ENCODE data around the gene PKN2. TPM values are rescaled to one million over a fixed set of nuclear protein-coding genes. Genes with fewer than 3 reads are reported as not detected.
"Not testable (repeated sequence)": the region's sequence is repeated elsewhere in the genome, so short reads cannot be mapped to it uniquely, and the experiment has no call there.

The PKN2 gene
- total and polyA plus RNA-seq, 3 donors from 2014 or later, result 12.0 to 46.5 (median 43.9) TPM

DNA sequence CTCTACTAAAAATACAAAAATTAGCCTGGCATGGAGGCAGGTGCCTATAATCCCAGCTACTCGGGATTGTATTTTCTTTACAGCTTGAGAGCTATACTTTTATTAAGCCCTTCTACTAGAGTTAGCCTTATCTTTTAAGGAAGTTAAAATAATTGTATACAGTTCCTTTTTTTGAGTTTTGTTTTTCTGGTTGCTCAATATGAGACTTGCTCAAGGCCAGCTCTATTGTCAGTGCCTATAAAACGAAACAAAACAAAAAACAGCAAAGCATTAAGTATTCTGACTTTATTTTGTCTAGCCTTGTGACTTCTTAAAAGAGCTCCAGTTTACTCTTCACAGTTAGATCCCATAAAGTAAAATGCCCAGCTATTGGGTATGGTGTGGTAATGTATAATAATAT lies 17.2 kb downstream of the PKN2 start:
- Histone ChIP-seq H3K36me3 (ENCODE audit: low read depth, missing control alignments) (no peaks in the 10 kb centered on the region), H3K4me3 (no peak overlapping the region), H3K9me3 (no peaks in the 10 kb centered on the region), H3K4me1 (peaks cover 22% of the 10 kb centered on the region), H3K27ac (peak overlapping the region in 1 of 2 donors; percentile 25), H3K27me3 (no peaks in the 10 kb centered on the region)
- TF ChIP-seq POLR2A (IDR thresholded peaks at IDR 0.05), result no peak
- TF ChIP-seq, protein P1, sequence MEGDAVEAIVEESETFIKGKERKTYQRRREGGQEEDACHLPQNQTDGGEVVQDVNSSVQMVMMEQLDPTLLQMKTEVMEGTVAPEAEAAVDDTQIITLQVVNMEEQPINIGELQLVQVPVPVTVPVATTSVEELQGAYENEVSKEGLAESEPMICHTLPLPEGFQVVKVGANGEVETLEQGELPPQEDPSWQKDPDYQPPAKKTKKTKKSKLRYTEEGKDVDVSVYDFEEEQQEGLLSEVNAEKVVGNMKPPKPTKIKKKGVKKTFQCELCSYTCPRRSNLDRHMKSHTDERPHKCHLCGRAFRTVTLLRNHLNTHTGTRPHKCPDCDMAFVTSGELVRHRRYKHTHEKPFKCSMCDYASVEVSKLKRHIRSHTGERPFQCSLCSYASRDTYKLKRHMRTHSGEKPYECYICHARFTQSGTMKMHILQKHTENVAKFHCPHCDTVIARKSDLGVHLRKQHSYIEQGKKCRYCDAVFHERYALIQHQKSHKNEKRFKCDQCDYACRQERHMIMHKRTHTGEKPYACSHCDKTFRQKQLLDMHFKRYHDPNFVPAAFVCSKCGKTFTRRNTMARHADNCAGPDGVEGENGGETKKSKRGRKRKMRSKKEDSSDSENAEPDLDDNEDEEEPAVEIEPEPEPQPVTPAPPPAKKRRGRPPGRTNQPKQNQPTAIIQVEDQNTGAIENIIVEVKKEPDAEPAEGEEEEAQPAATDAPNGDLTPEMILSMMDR (IDR thresholded peaks at IDR 0.05), result no peak
- no peak for DNase-seq
- 28 to 55% methylated on average over 2 of the region's 2 CpGs for WGBS, 2 donors
- intact Hi-C loops (cut with DNase I; ENCODE audit: low total_unique reads), result no loop called here

DNA sequence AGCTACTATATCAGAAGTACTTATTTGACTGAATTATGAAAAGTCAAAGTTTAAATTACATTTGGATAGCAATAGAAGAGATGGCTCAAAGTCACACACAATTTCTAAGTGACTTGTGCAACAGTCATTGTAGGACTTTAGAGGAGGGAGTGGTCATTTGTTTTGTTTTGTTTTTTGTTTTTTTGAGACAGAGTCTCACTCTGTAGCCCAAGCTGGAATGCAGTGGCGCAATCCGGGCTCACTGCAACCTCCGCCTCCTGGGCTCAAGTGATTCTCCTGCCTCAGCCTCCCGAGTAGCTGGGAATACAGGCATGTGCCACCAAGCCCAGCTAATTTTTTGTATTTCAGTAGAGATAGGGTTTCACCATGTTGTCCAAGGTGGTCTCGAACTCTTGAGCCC lies 17.7 kb downstream of the PKN2 start:
- H3K27me3 ChIP-seq; intact Hi-C loops (cut with DNase I; ENCODE audit: low total_unique reads); H3K9me3 ChIP-seq; H3K4me3 ChIP-seq; DNase-seq; H3K36me3 ChIP-seq (ENCODE audit: low read depth, missing control alignments): not testable (repeated sequence)
- peaks cover 22% of the 10 kb centered on the region for H3K4me1 ChIP-seq
- H3K27ac ChIP-seq, result peak overlapping the region in 1 of 2 donors; percentile 12
- 70 to 78% methylated on average over 5 of the region's 5 CpGs for WGBS, 2 donors

DNA sequence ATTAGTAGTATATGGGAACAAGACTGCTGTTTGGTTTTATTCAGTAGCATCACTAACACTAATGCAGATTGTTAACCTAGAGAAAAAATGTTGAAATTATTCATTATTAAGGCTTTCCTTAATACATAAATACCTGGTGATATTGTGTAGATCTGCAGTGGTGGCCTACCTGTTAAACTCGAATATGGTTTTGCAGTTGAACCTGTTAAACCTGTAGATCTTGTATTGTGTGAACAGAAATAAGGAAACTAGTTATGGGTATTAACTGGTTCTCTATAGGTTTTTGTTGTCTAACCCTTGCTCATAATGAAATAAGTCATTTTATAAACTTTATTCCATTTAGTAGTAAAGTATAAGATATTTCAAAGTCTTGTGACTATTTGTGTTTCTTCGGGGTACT lies 23.9 kb downstream of the PKN2 start:
- intact Hi-C loops (cut with DNase I; ENCODE audit: low total_unique reads), result no loop called here
- no peak for TF ChIP-seq POLR2A (IDR thresholded peaks at IDR 0.05)
- TF ChIP-seq, protein P1 (IDR thresholded peaks at IDR 0.05), result no peak
- no peak for DNase-seq
- Histone ChIP-seq H3K27me3 (no peaks in the 10 kb centered on the region), H3K9me3 (no peaks in the 10 kb centered on the region), H3K4me1 (peaks cover 4% of the 10 kb centered on the region), H3K4me3 (no peak overlapping the region), H3K27ac (no peak overlapping the region), H3K36me3 (ENCODE audit: low read depth, missing control alignments) (no peaks in the 10 kb centered on the region)
- WGBS, 2 donors, result 96 to 97% methylated on average over 2 of the region's 2 CpGs

DNA sequence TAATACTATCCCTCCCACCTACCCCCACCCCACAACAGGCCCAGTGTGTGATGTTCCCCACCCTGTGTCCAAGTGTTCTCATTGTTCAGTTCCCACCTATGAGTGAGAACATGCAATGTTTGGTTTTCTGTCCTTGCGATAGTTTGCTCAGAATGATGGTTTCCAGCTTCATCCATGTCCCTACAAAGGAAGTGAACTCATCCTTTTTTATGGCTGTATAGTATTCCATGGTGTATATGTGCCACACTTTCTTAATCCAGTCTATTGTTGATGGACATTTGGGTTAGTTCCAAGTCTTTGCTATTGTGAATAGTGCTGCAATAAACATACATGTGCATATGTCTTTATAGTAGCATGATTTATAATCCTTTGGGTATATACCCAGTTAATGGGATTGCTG lies 28.8 kb downstream of the PKN2 start:
- H3K27ac ChIP-seq; H3K27me3 ChIP-seq; H3K36me3 ChIP-seq (ENCODE audit: low read depth, missing control alignments); DNase-seq; H3K4me1 ChIP-seq; intact Hi-C loops (cut with DNase I; ENCODE audit: low total_unique reads); H3K4me3 ChIP-seq; H3K9me3 ChIP-seq: not testable (repeated sequence)
- 94 to 100% methylated on average over 1 of the region's 1 CpG for WGBS, 2 donors

DNA sequence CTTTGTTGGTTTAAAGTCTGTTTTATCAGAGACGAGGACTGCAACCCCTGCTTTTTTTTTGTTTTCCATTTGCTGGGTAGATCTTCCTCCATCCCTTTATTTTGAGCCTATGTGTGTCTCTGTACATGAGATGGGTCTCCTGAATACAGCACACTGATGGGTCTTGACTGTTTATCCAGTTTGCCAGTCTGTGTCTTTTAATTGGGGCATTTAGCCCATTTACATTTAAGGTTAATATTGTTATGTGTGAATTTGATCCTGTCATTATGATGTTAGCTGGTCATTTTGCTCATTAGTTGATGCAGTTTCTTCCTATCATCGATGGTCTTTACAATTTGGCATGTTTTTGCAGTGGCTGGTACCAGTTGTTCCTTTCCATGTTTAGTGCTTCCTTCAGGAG lies 32.5 kb downstream of the PKN2 start:
- DNase-seq; H3K4me3 ChIP-seq; H3K27ac ChIP-seq; H3K27me3 ChIP-seq; H3K36me3 ChIP-seq (ENCODE audit: low read depth, missing control alignments); H3K9me3 ChIP-seq; H3K4me1 ChIP-seq; intact Hi-C loops (cut with DNase I; ENCODE audit: low total_unique reads): not testable (repeated sequence)
- 79 to 98% methylated on average over 2 of the region's 2 CpGs for WGBS, 2 donors

DNA sequence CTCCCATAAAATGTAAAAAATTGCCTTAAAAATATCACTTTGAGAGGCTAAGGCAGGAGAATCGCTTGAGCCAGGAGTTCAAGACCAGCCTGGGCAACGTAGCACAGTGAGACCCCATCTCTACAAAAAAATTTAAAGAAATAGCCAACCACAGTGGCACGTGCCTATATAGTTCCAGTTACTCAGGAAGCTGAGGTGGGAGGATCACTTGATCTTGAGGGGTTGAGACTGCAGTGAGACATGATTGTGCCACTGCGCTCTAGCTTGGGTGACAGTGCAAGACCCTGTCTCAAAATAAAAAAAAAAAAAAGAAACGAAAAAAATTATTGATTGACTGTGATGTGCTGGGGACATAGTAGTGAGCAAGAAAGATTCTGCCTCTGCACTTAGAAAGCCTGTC lies 38.4 kb downstream of the PKN2 start:
- Histone ChIP-seq H3K4me1 (no peaks in the 10 kb centered on the region), H3K27me3 (no peaks in the 10 kb centered on the region), H3K27ac (no peak overlapping the region), H3K4me3 (no peak overlapping the region), H3K9me3 (no peaks in the 10 kb centered on the region), H3K36me3 (ENCODE audit: low read depth, missing control alignments) (no peaks in the 10 kb centered on the region)
- DNase-seq, result no peak
- no peak for TF ChIP-seq POLR2A (IDR thresholded peaks at IDR 0.05)
- TF ChIP-seq, protein P1 (IDR thresholded peaks at IDR 0.05), result no peak
- intact Hi-C loops (cut with DNase I; ENCODE audit: low total_unique reads), result no loop called here
- WGBS, 2 donors, result 91 to 93% methylated on average over 5 of the region's 5 CpGs

All from testis (tissue), 3 donors.